ENCODE results near the gene GSTCD. TPM values are rescaled to one million over a fixed set of nuclear protein-coding genes. Genes with fewer than 3 reads are reported as not detected.
"Not testable (repeated sequence)": the region's sequence is repeated elsewhere in the genome, so short reads cannot be mapped to it uniquely, and the experiment has no call there.

The GSTCD gene
- total and polyA plus RNA-seq, 4 donors, result 9.9 to 25.0 (median 15.1) TPM

DNA sequence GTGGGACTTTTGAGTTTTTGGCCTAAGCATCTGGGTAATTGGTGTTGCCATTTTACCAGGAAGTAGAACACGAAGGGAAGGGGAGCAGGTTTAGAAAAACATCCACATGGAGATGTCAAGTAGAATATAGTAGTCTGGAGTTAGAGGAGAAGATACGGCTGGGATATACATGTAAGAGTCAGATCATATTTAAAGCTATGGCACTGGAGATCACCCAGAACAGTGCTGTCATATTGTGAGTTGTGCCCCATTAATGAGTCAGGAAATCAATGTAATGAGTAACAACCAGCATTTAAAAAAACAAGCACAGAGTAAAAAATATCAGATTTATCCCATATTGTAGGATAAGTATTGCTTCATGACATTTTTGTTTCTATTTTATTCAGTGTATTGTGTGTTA is 4.2 kb downstream of the GSTCD start:
- Histone ChIP-seq H3K27ac (ENCODE audit: low read depth, low read length) (no peak overlapping the region), H3K4me3 (ENCODE audit: low read depth, low read length) (no peak overlapping the region), H3K9me3 (ENCODE audit: control insufficient read depth, insufficient read depth, low read length) (no peaks in the 10 kb centered on the region), H3K27me3 (ENCODE audit: control insufficient read depth, insufficient read depth, low read length) (no peaks in the 10 kb centered on the region), H3K4me1 (ENCODE audit: control insufficient read depth, insufficient read depth, low read length) (no peaks in the 10 kb centered on the region), H3K36me3 (ENCODE audit: control insufficient read depth, insufficient read depth, low read length) (no peaks in the 10 kb centered on the region)
- 88% methylated on average over 1 of the region's 2 CpGs for WGBS (ENCODE audit: insufficient coverage)
- DNase-seq (ENCODE audit: low read depth in 4 of 6, low spot score in 6 of 6), result no peak

DNA sequence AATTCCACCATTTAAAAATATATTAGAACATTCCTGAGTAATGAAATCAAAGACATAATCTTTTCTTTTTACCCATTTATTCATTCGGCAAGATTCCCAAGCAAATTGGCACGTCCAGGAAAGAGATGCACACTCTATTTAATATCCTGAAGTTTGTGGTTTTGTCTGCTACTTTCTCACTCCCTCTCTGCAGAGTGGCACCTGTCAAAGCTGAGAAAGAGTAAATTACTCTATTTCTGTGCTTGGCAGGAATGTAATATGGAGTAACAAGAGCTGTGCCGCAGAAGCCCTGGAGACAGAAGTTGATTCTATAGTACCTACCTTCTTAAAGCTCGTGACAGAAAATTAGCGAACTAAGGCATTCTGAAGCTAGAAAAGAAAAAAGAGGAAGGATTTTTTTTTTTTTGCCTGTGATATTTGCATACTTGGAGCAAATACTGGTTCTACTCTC is 5.5 kb downstream of the GSTCD start:
- H3K4me3 ChIP-seq (ENCODE audit: low read depth, low read length), result no peak overlapping the region
- H3K36me3 ChIP-seq (ENCODE audit: control insufficient read depth, insufficient read depth, low read length), result no peaks in the 10 kb centered on the region
- DNase-seq (ENCODE audit: low read depth in 4 of 6, low spot score in 6 of 6), result no peak
- H3K9me3 ChIP-seq (ENCODE audit: control insufficient read depth, insufficient read depth, low read length), result no peaks in the 10 kb centered on the region
- no peak overlapping the region for H3K27ac ChIP-seq (ENCODE audit: low read depth, low read length)
- WGBS (ENCODE audit: insufficient coverage), result no CpG with 5 or more reads among the region's 5 CpGs
- H3K27me3 ChIP-seq (ENCODE audit: control insufficient read depth, insufficient read depth, low read length), result no peaks in the 10 kb centered on the region
- H3K4me1 ChIP-seq (ENCODE audit: control insufficient read depth, insufficient read depth, low read length), result no peaks in the 10 kb centered on the region

DNA sequence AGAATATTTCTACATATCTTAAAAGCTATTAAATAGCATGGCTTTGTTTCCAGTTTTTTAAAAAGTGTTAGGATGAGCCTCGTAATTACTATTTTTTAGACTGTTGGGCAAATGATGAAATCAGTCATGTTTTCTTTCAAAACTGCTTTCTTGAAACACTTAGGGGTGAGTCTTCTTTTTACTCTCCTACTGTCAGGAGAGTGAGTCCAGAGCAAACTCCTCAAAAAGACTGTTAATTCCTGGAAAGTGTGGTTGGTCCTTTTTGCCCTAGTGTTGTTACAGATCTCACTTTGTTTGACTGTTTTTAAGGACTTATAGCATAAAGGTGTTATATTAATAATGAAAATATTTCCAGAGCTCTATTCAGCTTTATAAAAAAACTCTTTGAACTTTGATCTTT is 6.3 kb downstream of the GSTCD start:
- no CpG with 5 or more reads among the region's 1 CpG for WGBS (ENCODE audit: insufficient coverage)
- H3K4me3 ChIP-seq (ENCODE audit: low read depth, low read length), result no peak overlapping the region
- H3K27ac ChIP-seq (ENCODE audit: low read depth, low read length), result no peak overlapping the region
- no peak for DNase-seq (ENCODE audit: low read depth in 4 of 6, low spot score in 6 of 6)
- no peaks in the 10 kb centered on the region for H3K27me3 ChIP-seq (ENCODE audit: control insufficient read depth, insufficient read depth, low read length)
- H3K36me3 ChIP-seq (ENCODE audit: control insufficient read depth, insufficient read depth, low read length), result no peaks in the 10 kb centered on the region
- H3K4me1 ChIP-seq (ENCODE audit: control insufficient read depth, insufficient read depth, low read length), result no peaks in the 10 kb centered on the region
- H3K9me3 ChIP-seq (ENCODE audit: control insufficient read depth, insufficient read depth, low read length), result no peaks in the 10 kb centered on the region

DNA sequence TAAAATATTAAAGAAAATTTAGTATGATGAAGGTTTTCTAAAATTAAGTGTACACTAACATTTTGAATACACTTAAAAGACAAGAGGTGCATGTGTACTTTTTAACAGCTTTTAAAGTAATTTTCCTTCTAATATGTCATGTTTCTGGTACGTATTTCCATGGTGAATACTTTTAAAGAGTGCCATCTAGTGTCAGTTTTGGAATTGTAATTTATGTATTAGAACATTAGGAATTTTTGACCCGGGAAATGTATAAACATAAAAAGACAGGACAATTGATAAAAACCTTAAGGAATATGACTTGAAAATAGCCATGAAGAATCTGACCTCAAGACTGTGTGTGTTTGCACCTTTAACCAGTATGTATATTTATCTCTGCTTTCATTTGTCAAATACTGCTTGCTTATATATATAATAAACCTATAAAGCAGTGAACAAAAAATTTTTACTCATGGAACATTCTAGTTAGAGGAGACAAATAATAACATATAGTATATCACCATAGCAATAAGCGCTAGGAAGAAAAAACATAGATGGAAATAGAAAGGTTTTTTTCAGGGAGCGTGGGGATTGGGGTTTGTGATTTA is 7.2 kb downstream of the GSTCD start:
- no peaks in the 10 kb centered on the region for H3K27me3 ChIP-seq (ENCODE audit: control insufficient read depth, insufficient read depth, low read length)
- 100% methylated on average over 1 of the region's 4 CpGs for WGBS (ENCODE audit: insufficient coverage)
- H3K4me1 ChIP-seq (ENCODE audit: control insufficient read depth, insufficient read depth, low read length), result no peaks in the 10 kb centered on the region
- no peaks in the 10 kb centered on the region for H3K36me3 ChIP-seq (ENCODE audit: control insufficient read depth, insufficient read depth, low read length)
- H3K4me3 ChIP-seq (ENCODE audit: low read depth, low read length), result no peak overlapping the region
- DNase-seq (ENCODE audit: low read depth in 4 of 6, low spot score in 6 of 6), result peak in 3 of 6 donors; percentile 20 to 79 (median 68)
- no peak overlapping the region for H3K27ac ChIP-seq (ENCODE audit: low read depth, low read length)
- H3K9me3 ChIP-seq (ENCODE audit: control insufficient read depth, insufficient read depth, low read length), result no peaks in the 10 kb centered on the region

DNA sequence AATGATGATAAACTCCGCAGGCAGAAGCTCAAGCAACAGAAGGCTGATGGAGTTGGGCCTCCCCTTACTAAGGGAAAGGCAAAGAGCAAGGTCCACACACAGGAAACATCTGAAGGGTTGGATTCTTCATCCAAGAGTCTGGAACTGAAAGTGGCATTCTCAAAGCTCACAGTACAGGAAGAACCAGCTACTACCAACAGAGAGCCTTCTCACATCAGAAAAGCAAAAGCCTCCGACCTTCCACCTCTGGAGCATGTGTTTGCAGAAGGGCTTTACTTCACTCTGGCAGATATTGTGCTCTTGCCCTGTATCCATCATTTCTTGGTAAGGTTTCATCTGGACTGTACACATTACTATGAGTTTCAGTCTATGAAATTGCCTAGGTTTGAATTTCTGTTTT is 10.6 kb downstream of the GSTCD start:
- WGBS (ENCODE audit: insufficient coverage), result 67% methylated on average over 1 of the region's 2 CpGs
- Histone ChIP-seq H3K36me3 (ENCODE audit: control insufficient read depth, insufficient read depth, low read length) (no peaks in the 10 kb centered on the region), H3K27ac (ENCODE audit: low read depth, low read length) (no peak overlapping the region), H3K4me3 (ENCODE audit: low read depth, low read length) (no peak overlapping the region), H3K4me1 (ENCODE audit: control insufficient read depth, insufficient read depth, low read length) (no peaks in the 10 kb centered on the region), H3K27me3 (ENCODE audit: control insufficient read depth, insufficient read depth, low read length) (no peaks in the 10 kb centered on the region), H3K9me3 (ENCODE audit: control insufficient read depth, insufficient read depth, low read length) (no peaks in the 10 kb centered on the region)
- no peak for DNase-seq (ENCODE audit: low read depth in 4 of 6, low spot score in 6 of 6)

DNA sequence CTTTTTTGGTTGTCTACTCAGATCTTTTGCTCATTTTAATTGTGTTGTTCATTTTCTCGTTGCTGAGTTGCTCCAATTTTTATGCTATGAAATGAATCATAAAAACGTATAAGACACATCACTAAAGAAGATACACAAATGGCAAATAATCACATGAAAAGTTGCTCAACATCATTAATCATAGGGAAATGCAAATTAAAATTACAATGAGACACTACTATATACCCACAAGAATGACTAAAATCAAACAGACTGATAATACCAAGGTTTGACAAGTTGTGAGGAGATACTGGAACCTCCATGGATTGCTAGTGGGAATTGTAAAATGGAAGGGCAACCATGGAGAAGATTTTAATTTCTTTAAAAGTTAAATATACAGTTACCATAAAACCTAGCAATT is 17.0 kb downstream of the GSTCD start:
- no peak for DNase-seq (ENCODE audit: low read depth in 4 of 6, low spot score in 6 of 6)
- WGBS (ENCODE audit: insufficient coverage), result no CpG with 5 or more reads among the region's 2 CpGs
- Histone ChIP-seq H3K36me3 (ENCODE audit: control insufficient read depth, insufficient read depth, low read length) (no peaks in the 10 kb centered on the region), H3K4me3 (ENCODE audit: low read depth, low read length) (no peak overlapping the region), H3K9me3 (ENCODE audit: control insufficient read depth, insufficient read depth, low read length) (peaks cover 1% of the 10 kb centered on the region), H3K27me3 (ENCODE audit: control insufficient read depth, insufficient read depth, low read length) (no peaks in the 10 kb centered on the region), H3K27ac (ENCODE audit: low read depth, low read length) (no peak overlapping the region), H3K4me1 (ENCODE audit: control insufficient read depth, insufficient read depth, low read length) (no peaks in the 10 kb centered on the region)

DNA sequence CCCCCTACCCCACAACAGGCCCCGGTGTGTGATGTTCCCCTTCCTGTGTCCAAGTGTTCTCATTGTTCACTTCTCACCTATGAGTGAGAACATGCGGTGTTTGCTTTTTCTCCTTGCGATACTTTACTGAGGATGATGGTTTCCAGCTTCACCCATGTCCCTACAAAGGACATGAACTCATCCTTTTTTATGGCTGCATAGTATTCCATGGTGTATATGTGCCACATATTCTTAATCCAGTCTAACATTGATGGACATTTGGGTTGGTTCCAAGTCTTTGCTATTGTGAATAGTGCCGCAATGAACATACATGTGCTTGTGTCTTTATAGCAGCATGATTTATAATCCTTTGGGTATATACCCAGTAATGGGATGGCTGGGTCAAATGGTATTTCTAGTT is 21.3 kb downstream of the GSTCD start:
- 100% methylated on average over 1 of the region's 4 CpGs for WGBS (ENCODE audit: insufficient coverage)
- not testable (repeated sequence) for H3K4me1 ChIP-seq (ENCODE audit: control insufficient read depth, insufficient read depth, low read length); DNase-seq (ENCODE audit: low read depth in 4 of 6, low spot score in 6 of 6); H3K4me3 ChIP-seq (ENCODE audit: low read depth, low read length); H3K27ac ChIP-seq (ENCODE audit: low read depth, low read length); H3K27me3 ChIP-seq (ENCODE audit: control insufficient read depth, insufficient read depth, low read length); H3K36me3 ChIP-seq (ENCODE audit: control insufficient read depth, insufficient read depth, low read length); H3K9me3 ChIP-seq (ENCODE audit: control insufficient read depth, insufficient read depth, low read length)

DNA sequence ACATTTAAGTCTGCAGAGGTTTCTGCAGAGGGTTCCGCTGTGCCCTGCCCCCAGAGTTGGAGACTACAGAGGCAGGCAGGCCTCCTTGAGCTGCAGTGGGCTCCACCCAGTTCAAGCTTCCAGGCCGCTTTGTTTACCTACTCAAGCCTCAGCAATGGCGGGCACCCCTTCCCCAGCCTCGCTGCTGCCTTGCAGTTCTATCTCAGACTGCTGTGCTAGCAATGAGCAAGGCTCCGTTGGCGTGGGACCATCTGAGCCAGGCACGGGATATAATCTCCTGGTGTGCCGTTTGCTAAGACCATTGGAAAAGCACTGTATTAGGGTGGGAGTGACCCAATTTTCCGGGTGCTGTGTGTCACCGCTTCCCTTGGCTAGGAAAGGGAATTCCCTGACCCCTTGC is 26.6 kb downstream of the GSTCD start:
- not testable (repeated sequence) for H3K27ac ChIP-seq (ENCODE audit: low read depth, low read length); H3K36me3 ChIP-seq (ENCODE audit: control insufficient read depth, insufficient read depth, low read length); H3K4me3 ChIP-seq (ENCODE audit: low read depth, low read length); H3K9me3 ChIP-seq (ENCODE audit: control insufficient read depth, insufficient read depth, low read length); DNase-seq (ENCODE audit: low read depth in 4 of 6, low spot score in 6 of 6); H3K4me1 ChIP-seq (ENCODE audit: control insufficient read depth, insufficient read depth, low read length); H3K27me3 ChIP-seq (ENCODE audit: control insufficient read depth, insufficient read depth, low read length)
- over 99% methylated on average over 7 of the region's 10 CpGs for WGBS (ENCODE audit: insufficient coverage)

DNA sequence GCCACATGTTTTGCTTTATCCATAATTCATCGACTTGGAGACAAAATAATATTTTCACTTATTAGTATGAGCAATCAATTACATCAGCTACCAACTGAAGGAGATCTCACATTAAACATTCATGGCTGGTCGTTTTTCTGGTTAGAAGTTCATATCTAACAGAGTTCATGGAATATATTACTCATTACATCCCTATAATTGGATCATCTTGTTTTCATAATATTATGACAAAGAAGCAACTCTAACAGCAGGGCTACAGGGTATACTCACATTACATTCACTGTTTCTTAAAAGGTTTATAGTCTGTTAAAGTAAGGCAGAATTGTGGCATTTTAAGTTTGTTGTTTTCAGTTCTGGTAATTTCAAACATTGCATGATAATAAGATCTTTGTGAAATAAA is 33.0 kb downstream of the GSTCD start:
- Histone ChIP-seq H3K9me3 (ENCODE audit: control insufficient read depth, insufficient read depth, low read length) (peaks cover 1% of the 10 kb centered on the region), H3K27me3 (ENCODE audit: control insufficient read depth, insufficient read depth, low read length) (no peaks in the 10 kb centered on the region), H3K27ac (ENCODE audit: low read depth, low read length) (no peak overlapping the region), H3K36me3 (ENCODE audit: control insufficient read depth, insufficient read depth, low read length) (peaks cover 4% of the 10 kb centered on the region), H3K4me1 (ENCODE audit: control insufficient read depth, insufficient read depth, low read length) (no peaks in the 10 kb centered on the region), H3K4me3 (ENCODE audit: low read depth, low read length) (no peak overlapping the region)
- WGBS (ENCODE audit: insufficient coverage), result no CpG with 5 or more reads among the region's 2 CpGs
- no peak for DNase-seq (ENCODE audit: low read depth in 4 of 6, low spot score in 6 of 6)

DNA sequence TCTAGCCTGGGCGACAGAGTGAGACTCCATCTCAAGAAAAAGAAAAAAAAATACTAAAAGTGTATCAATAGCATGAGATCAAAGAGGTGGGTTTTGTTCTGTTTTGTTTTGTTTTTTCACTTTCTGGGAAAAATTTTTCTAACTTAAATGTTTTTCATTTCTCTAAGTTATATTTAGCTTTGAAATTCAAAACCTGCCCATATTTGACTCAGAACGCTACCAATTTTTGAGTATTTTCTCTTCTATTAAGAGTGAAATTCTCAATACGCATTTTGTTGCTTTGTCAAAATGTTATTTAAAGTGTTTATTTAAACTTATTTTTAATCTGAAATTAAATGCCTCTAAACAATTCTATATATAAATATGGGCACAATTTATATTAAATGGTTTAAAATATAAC is 39.6 kb downstream of the GSTCD start:
- Histone ChIP-seq H3K27me3 (ENCODE audit: control insufficient read depth, insufficient read depth, low read length) (no peaks in the 10 kb centered on the region), H3K36me3 (ENCODE audit: control insufficient read depth, insufficient read depth, low read length) (no peaks in the 10 kb centered on the region), H3K4me1 (ENCODE audit: control insufficient read depth, insufficient read depth, low read length) (no peaks in the 10 kb centered on the region), H3K4me3 (ENCODE audit: low read depth, low read length) (no peak overlapping the region), H3K27ac (ENCODE audit: low read depth, low read length) (no peak overlapping the region), H3K9me3 (ENCODE audit: control insufficient read depth, insufficient read depth, low read length) (no peaks in the 10 kb centered on the region)
- DNase-seq (ENCODE audit: low read depth in 4 of 6, low spot score in 6 of 6), result no peak
- no CpG with 5 or more reads among the region's 3 CpGs for WGBS (ENCODE audit: insufficient coverage)

All from spinal cord (tissue), 10 donors.